MCF 10A (cell line): ENCODE data around the gene ICAM5. TPM values are rescaled to one million over a fixed set of nuclear protein-coding genes. Genes with fewer than 3 reads are reported as not detected.

Experiments
- BruUV-seq: library from RNA; stranded (reverse); fragments of 400-500 nt; replicated peaks from 2 replicates; lab custom pipeline; 2021; lab: Mats Ljungman, UMichigan
- CTCF ChIA-PET: fragments of 300-600 bp; sonication (Branson Sonifier 250); formaldehyde crosslinking; extraction: SDS; loops from one replicate; lab custom pipeline; 2021; ENCODE audit warnings: antibody characterized with exemption, inconsistent platforms; lab: Yijun Ruan, JAX
- POLR2A ChIA-PET: fragments of 300-600, 350-650 bp; sonication (Branson Sonifier 250); formaldehyde crosslinking; extraction: SDS; loops from one replicate; lab custom pipeline; 2020; ENCODE audit warnings: antibody characterized with exemption, inconsistent platforms; lab: Yijun Ruan, JAX
- DNase-seq: peaks from one replicate; pipeline ENCODE4 v3.0.0-alpha.2; 2018; ENCODE audit not compliant: unreplicated experiment
- H3K27ac Mint-ChIP-seq: one replicate; pipeline ENCODE4 v1.8.0; 2022; ENCODE audit warnings: mild to moderate bottlenecking, low read depth, mixed read lengths; ENCODE audit not compliant: unreplicated experiment
- H3K27me3 Mint-ChIP-seq: one replicate; pipeline ENCODE4 v1.8.0; 2022; ENCODE audit warnings: mixed read lengths; ENCODE audit not compliant: insufficient read depth, unreplicated experiment
- H3K36me3 Mint-ChIP-seq: one replicate; pipeline ENCODE4 v1.8.0; 2022; ENCODE audit warnings: mild to moderate bottlenecking, moderate library complexity, mixed read lengths; ENCODE audit not compliant: insufficient read depth, unreplicated experiment
- H3K4me1 Mint-ChIP-seq: one replicate; pipeline ENCODE4 v1.8.0; 2022; ENCODE audit warnings: mixed read lengths; ENCODE audit not compliant: insufficient read depth, unreplicated experiment
- H3K4me3 Mint-ChIP-seq: one replicate; pipeline ENCODE4 v1.8.0; 2022; ENCODE audit warnings: mild to moderate bottlenecking, moderate library complexity, mixed read lengths; ENCODE audit not compliant: unreplicated experiment
- H3K9me3 Mint-ChIP-seq: one replicate; pipeline ENCODE4 v1.8.0; 2022; ENCODE audit warnings: mixed read lengths; ENCODE audit not compliant: unreplicated experiment
- intact Hi-C: fragments of 100-400 bp; cut with micrococcal nuclease; formaldehyde crosslinking; loops from 2 replicates; pipeline ENCODE4 v1.14.1; 2022
- total RNA-seq: library from RNA; stranded (reverse); gene quantifications from 2 replicates; pipeline ENCODE4 v1.2.3, GENCODE V29; 2022
- TF ChIP-seq, protein P1 (sequence below): fragments of 200-600 bp; IDR thresholded peaks from one replicate; pipeline ENCODE4 v1.8.0; 2022; ENCODE audit warnings: antibody characterized with exemption, mild to moderate bottlenecking; ENCODE audit not compliant: unreplicated experiment

Gene ICAM5
- total RNA-seq, 1 experiment from 2014 or later: 7.7 TPM

DNA sequence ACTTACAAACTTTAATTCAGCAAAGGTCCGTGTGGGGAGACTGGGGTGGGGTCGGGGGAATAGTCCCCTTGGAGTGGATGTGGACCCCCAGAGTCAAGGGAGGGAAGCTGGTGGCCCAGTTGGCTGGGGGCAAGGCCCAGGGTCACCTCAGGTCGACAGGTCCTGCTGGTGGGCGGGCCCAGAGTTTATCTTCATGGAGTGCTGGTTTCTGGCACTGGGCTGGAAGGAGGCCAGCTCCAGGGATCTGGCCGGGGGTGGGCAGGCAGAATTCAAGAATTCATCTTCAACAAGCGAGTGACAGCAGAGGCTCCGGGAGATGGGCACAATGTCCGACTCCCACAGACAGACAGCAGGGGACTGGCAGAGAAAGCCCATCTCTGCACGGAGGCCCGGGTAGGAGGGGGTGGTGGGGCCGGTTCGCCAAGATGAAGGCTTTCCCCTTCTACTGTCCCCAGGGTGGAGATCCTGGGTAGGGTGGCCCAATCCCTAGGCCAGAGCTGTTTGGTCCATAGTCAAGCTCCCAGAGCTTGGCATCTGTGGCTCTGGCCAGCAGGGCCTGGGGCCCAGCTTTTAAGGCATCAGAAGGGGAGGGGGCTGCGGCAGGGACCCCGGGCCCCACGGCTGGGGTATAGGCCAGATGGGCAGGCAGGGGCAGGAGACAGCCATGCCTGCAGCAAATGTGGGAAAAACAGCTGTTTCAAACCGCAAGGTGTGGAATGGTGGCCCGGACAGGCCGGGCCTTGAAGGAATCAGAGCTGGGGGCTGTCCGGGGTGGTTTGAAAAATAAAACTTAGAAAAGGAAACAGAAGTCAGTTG lies 26.7 kb downstream of the ICAM5 start:
- H3K27ac Mint-ChIP-seq: peak overlapping the region; percentile 90
- H3K4me3 Mint-ChIP-seq: peak overlapping the region; percentile 93
- no peak for DNase-seq
- CTCF ChIA-PET: interaction anchor here (0.6 to 1.2 kb wide), 5 partner anchors 14 to 72 kb away, joined by 3 to 4 read pairs (median 3); no protein-coding TSS in a partner anchor
- peaks cover 54% of the 10 kb centered on the region for H3K36me3 Mint-ChIP-seq
- TSS peak; percentile 13 for BruUV-seq
- POLR2A ChIA-PET: interaction anchor here (0.5 to 0.9 kb wide), 2 partner anchors 18 to 37 kb away, joined by 3 to 5 read pairs; no protein-coding TSS in a partner anchor
- H3K4me1 Mint-ChIP-seq: peaks cover 18% of the 10 kb centered on the region
- no peaks in the 10 kb centered on the region for H3K9me3 Mint-ChIP-seq
- H3K27me3 Mint-ChIP-seq: no peaks in the 10 kb centered on the region
- TF ChIP-seq, protein P1, sequence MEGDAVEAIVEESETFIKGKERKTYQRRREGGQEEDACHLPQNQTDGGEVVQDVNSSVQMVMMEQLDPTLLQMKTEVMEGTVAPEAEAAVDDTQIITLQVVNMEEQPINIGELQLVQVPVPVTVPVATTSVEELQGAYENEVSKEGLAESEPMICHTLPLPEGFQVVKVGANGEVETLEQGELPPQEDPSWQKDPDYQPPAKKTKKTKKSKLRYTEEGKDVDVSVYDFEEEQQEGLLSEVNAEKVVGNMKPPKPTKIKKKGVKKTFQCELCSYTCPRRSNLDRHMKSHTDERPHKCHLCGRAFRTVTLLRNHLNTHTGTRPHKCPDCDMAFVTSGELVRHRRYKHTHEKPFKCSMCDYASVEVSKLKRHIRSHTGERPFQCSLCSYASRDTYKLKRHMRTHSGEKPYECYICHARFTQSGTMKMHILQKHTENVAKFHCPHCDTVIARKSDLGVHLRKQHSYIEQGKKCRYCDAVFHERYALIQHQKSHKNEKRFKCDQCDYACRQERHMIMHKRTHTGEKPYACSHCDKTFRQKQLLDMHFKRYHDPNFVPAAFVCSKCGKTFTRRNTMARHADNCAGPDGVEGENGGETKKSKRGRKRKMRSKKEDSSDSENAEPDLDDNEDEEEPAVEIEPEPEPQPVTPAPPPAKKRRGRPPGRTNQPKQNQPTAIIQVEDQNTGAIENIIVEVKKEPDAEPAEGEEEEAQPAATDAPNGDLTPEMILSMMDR: no peak
- intact Hi-C loops: no loop called here

DNA sequence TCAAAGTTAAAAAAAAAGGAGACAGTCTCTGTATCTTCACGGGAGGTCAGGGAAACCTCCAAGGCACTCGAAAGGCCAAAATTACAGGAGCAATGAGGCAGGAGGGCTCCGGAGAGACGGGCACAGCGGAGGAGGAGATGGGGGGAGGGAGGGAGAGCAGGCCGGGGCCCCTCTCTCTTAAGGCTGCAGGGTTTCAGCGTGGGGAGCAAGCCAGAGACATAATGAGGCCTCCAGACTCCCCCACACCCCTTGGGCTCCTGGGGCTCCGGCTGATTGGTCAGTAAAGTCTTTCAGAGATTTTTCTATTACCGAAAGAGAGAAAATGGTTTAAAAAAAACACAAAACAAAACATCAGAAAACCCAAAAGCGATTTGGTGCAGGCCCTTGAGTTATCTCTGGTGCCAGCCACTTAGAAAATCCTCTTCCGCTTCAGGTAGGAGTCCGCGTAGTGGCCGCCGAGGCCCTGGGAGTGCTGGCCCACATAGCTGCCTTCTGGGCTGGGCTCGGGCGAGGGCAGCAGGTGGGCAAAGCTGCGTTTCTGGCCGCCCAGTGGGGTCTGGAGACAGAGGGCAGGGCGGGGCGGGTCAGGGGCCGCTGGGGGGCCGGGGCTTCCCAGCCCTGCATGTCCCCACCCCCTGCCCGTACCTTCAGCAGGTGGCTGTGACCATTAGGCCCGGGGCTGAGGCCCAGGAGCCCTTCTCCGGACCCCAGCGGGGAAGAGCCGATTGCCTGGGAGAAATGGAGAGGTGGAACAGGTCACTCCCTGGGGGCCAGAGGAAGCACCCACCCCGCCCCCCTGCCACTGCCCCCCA lies 27.5 kb downstream of the ICAM5 start:
- no peaks in the 10 kb centered on the region for H3K9me3 Mint-ChIP-seq
- no peak overlapping the region for H3K4me3 Mint-ChIP-seq
- peaks cover 62% of the 10 kb centered on the region for H3K36me3 Mint-ChIP-seq
- peak overlapping the region; percentile 90 for H3K27ac Mint-ChIP-seq
- intact Hi-C loops: no loop called here
- DNase-seq: no peak
- TF ChIP-seq, protein P1: no peak
- ChIA-PET CTCF (interaction anchor here (1.1 to 1.2 kb wide), 2 partner anchors 70 to 71 kb away, joined by 3 to 4 read pairs; no protein-coding TSS in a partner anchor), POLR2A (interaction anchor here (0.9 kb wide), 1 partner anchor 17 kb away, joined by 5 read pairs; no protein-coding TSS in a partner anchor)
- H3K27me3 Mint-ChIP-seq: no peaks in the 10 kb centered on the region
- BruUV-seq: no TSS peak
- peaks cover 18% of the 10 kb centered on the region for H3K4me1 Mint-ChIP-seq

GRCh38 chr19:10317857-10318462 lies 28.2 kb downstream of the ICAM5 start:
- H3K27me3 Mint-ChIP-seq: no peaks in the 10 kb centered on the region
- BruUV-seq: no TSS peak
- CTCF ChIA-PET: interaction anchor here (1.1 to 1.2 kb wide), 2 partner anchors 70 to 71 kb away, joined by 3 to 4 read pairs; no protein-coding TSS in a partner anchor
- no peaks in the 10 kb centered on the region for H3K9me3 Mint-ChIP-seq
- no peak overlapping the region for H3K4me3 Mint-ChIP-seq
- DNase-seq: no peak
- no peak overlapping the region for H3K27ac Mint-ChIP-seq
- POLR2A ChIA-PET: interaction anchor here (0.9 to 1.3 kb wide), 3 partner anchors 15 to 26 kb away, joined by 3 to 5 read pairs (median 4); partner anchors contain the start of gene RAVER1
- H3K36me3 Mint-ChIP-seq: peaks cover 59% of the 10 kb centered on the region
- TF ChIP-seq, protein P1: no peak
- peaks cover 18% of the 10 kb centered on the region for H3K4me1 Mint-ChIP-seq
- intact Hi-C loops: no loop called here
